Type B pancreatic cell (in vitro differentiated cells): ENCODE measurements around the gene ACOXL. TPM values are rescaled to one million over a fixed set of nuclear protein-coding genes. Genes with fewer than 3 reads are reported as not detected.

Source experiments
- DNase-seq: peaks from one replicate; pipeline ENCODE4 v3.0.0; 2021; ENCODE audit warnings: mixed read lengths; ENCODE audit not compliant: unreplicated experiment; ENCODE audit errors: extremely low spot score
- H3K27ac Mint-ChIP-seq: 2 replicates; pipeline ENCODE4 v1.8.0; 2021; ENCODE audit warnings: mild to moderate bottlenecking, mixed read lengths
- H3K27me3 Mint-ChIP-seq: 2 replicates; pipeline ENCODE4 v1.8.0; 2021; ENCODE audit warnings: mixed read lengths
- H3K36me3 Mint-ChIP-seq: 2 replicates; pipeline ENCODE4 v1.8.0; 2021; ENCODE audit warnings: mixed read lengths
- H3K4me1 Mint-ChIP-seq: one replicate; pipeline ENCODE4 v1.8.0; 2021; ENCODE audit warnings: mixed read lengths; ENCODE audit not compliant: unreplicated experiment
- H3K4me3 Mint-ChIP-seq: 2 replicates; pipeline ENCODE4 v1.8.0; 2021; ENCODE audit warnings: mild to moderate bottlenecking, mixed read lengths
- H3K9me3 Mint-ChIP-seq: 2 replicates; pipeline ENCODE4 v1.8.0; 2021; ENCODE audit warnings: mixed read lengths
- total RNA-seq: library from RNA; stranded (reverse); gene quantifications from 2 replicates; pipeline ENCODE4 v1.2.1, GENCODE V29; 2021; ENCODE audit warnings: low replicate concordance
- TF ChIP-seq, protein P1 (sequence below): fragments of 200-600 bp; sonication (generic); conservative IDR thresholded peaks from 2 replicates; pipeline ENCODE4 v1.5.0; 2021; ENCODE audit warnings: antibody characterized with exemption, mild to moderate bottlenecking

The ACOXL gene
- total RNA-seq, 1 donor from 2014 or later = 1.4 TPM

DNA sequence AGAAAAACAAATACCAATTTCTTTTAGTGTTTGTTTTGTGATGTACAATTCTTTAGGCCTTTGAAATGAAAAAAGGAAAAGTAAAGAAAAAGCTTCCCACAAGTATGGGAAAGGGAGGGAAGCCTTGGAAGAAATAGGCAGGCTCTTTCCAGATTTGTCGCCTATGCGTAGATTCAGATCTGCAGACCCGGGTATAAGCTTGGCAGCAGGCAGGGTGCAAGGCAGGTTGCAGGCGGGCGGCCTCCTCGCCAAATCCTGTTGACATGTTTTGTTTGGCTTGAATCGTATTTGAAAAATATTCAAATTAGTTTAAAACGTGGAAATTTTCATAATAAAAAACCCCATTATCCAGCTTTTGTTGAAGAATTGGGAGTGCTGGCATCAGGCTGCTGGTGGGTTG lies 104.3 kb downstream of the ACOXL start:
- Mint-ChIP-seq H3K4me1 (peaks cover 18% of the 10 kb centered on the region), H3K27me3 (no peaks in the 10 kb centered on the region), H3K4me3 (no peak overlapping the region), H3K9me3 (no peaks in the 10 kb centered on the region), H3K27ac (no peak overlapping the region), H3K36me3 (no peaks in the 10 kb centered on the region)
- DNase-seq = no peak
- TF ChIP-seq, protein P1, sequence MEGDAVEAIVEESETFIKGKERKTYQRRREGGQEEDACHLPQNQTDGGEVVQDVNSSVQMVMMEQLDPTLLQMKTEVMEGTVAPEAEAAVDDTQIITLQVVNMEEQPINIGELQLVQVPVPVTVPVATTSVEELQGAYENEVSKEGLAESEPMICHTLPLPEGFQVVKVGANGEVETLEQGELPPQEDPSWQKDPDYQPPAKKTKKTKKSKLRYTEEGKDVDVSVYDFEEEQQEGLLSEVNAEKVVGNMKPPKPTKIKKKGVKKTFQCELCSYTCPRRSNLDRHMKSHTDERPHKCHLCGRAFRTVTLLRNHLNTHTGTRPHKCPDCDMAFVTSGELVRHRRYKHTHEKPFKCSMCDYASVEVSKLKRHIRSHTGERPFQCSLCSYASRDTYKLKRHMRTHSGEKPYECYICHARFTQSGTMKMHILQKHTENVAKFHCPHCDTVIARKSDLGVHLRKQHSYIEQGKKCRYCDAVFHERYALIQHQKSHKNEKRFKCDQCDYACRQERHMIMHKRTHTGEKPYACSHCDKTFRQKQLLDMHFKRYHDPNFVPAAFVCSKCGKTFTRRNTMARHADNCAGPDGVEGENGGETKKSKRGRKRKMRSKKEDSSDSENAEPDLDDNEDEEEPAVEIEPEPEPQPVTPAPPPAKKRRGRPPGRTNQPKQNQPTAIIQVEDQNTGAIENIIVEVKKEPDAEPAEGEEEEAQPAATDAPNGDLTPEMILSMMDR = no peak

DNA sequence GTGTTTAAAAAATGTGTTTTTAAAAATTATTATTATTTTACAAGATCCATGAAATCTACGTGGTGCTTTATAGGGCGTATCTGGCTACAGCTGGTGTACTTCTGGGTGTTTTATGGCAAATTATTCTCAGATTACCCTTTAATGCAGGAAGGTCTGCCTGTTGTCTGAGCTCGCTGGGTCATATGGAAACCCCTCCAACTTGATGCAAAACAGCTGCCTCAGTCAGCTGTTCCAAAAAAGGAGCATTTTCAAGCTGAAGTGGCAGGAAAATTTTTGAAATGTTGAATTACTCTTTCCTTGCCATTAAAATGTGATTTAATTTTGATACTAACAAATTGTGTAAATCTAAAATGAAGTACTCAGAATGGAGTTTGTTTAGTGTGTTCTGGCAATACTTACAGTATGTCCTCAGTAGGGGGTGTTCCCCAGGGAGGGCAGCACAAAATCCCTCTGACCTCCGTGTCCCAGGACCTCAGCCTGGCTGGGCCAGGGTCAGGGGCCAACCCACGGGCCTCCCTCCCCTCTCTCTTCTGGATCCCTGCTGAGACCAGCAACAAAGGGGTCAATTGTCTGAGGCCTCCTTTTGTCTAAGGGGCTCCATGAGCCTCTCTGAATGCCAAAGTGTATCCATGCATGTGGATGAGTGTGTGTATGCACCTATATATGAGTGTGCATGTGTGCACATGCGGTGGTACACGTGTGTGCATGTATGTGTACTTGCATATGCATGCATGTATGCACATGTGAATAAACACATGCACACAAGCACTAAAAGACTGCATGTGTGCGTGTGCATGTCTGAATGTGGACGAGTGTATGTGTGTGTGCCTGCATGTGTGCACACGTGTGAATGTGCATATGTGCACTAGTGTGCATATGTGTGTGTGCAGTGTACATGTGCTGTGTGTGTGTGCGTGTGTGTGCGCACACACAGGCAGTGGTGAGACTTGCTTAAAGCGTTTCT lies 105.4 kb downstream of the ACOXL start:
- TF ChIP-seq, protein P1 = no peak
- DNase-seq = no peak
- Mint-ChIP-seq H3K9me3 (no peaks in the 10 kb centered on the region), H3K27ac (no peak overlapping the region), H3K4me1 (peaks cover 18% of the 10 kb centered on the region), H3K36me3 (no peaks in the 10 kb centered on the region), H3K4me3 (no peak overlapping the region), H3K27me3 (no peaks in the 10 kb centered on the region)

DNA sequence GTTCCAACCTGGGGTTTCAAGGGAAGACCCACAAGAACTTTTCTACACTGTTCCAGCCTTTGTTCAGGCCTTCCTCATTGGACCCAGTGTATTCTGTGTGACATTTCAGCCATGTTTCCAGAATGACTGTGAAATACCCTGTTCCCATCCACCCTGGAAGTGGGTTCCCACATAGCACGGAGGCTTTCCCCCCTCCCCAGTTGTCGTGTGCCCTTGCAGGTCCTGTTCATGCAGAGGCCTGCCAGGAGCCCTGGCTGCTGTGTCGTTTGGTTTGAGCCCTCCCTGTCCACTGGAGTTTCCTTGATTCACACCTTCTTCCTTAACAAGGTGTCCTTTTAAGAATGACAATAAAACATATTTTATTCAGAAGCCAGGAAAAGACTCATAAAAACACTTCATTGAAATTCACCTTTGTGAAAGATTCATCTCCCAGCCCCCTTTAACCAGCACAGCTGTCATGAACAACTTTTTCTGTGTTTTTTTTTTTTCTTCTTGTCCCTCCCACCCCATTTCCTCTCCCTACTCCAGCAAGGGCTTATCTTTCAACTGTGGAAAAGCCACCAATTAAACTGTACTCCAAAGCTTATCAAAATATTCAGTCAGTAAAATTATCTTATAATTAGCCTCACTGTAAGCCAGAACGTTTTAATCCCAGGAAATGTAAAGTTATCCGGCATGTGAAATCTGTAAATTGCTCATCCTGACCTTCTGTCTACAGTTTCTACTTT lies 106.4 kb downstream of the ACOXL start:
- no peak overlapping the region for H3K4me3 Mint-ChIP-seq
- H3K9me3 Mint-ChIP-seq = no peaks in the 10 kb centered on the region
- H3K27me3 Mint-ChIP-seq = no peaks in the 10 kb centered on the region
- H3K27ac Mint-ChIP-seq = no peak overlapping the region
- DNase-seq = no peak
- H3K4me1 Mint-ChIP-seq = peaks cover 18% of the 10 kb centered on the region
- TF ChIP-seq, protein P1 = no peak
- H3K36me3 Mint-ChIP-seq = no peaks in the 10 kb centered on the region

DNA sequence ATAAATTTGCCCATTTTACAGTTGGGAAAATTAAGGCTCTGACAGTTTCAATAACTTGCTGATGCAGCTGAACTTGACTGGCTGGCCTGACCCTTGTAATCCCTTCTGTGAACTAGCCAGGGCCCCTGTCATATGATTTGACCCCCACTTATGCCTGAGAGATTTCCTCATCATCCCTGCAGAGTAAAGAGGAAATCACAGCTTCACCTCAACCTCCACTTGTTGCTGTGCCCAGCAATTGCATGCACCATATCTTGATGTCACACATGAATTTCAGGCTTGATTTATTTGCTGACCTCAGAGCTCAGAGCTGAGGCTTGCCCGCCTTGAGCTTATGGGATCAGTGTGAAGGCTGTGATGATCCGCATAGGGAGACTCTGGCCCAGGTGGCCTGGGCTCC lies 108.1 kb downstream of the ACOXL start:
- Mint-ChIP-seq H3K9me3 (no peaks in the 10 kb centered on the region), H3K27me3 (no peaks in the 10 kb centered on the region), H3K36me3 (no peaks in the 10 kb centered on the region), H3K4me3 (no peak overlapping the region), H3K4me1 (peaks cover 18% of the 10 kb centered on the region), H3K27ac (no peak overlapping the region)
- TF ChIP-seq, protein P1 = no peak
- no peak for DNase-seq

DNA sequence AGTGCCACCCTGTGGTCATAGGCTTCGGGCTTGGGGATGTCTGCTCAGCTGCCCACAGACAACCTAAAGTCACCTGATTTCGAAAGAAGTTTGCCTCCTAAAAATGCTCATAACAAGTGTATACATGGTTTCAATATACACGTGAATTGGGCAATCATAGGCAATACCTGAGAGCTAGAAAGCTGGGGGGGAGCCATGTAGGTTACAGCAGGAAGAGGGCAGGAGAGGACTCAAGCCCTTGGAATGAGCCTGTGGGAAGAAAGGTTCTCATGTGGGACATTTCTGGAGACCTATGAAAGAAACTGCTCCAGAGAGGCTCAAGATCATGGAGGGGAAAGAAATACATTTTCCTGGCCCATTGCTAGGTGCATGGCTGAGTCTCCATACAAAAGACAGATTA lies 109.7 kb downstream of the ACOXL start:
- no peaks in the 10 kb centered on the region for H3K27me3 Mint-ChIP-seq
- H3K36me3 Mint-ChIP-seq = no peaks in the 10 kb centered on the region
- peaks cover 30% of the 10 kb centered on the region for H3K4me1 Mint-ChIP-seq
- H3K9me3 Mint-ChIP-seq = no peaks in the 10 kb centered on the region
- no peak for DNase-seq
- TF ChIP-seq, protein P1 = no peak
- no peak overlapping the region for H3K27ac Mint-ChIP-seq
- H3K4me3 Mint-ChIP-seq = no peak overlapping the region
